NCI-H82 treated with DMSO at 0.1 percent for 48 hours (cell line): ENCODE data around the gene TREX2.

ENCODE experiments used
- DNase-seq: peaks from one replicate; lab custom pipeline; 2025; ENCODE audit not compliant: unreplicated experiment; lab: John Stamatoyannopoulos, UW

TREX2 gene, protein sequence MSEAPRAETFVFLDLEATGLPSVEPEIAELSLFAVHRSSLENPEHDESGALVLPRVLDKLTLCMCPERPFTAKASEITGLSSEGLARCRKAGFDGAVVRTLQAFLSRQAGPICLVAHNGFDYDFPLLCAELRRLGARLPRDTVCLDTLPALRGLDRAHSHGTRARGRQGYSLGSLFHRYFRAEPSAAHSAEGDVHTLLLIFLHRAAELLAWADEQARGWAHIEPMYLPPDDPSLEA

DNA sequence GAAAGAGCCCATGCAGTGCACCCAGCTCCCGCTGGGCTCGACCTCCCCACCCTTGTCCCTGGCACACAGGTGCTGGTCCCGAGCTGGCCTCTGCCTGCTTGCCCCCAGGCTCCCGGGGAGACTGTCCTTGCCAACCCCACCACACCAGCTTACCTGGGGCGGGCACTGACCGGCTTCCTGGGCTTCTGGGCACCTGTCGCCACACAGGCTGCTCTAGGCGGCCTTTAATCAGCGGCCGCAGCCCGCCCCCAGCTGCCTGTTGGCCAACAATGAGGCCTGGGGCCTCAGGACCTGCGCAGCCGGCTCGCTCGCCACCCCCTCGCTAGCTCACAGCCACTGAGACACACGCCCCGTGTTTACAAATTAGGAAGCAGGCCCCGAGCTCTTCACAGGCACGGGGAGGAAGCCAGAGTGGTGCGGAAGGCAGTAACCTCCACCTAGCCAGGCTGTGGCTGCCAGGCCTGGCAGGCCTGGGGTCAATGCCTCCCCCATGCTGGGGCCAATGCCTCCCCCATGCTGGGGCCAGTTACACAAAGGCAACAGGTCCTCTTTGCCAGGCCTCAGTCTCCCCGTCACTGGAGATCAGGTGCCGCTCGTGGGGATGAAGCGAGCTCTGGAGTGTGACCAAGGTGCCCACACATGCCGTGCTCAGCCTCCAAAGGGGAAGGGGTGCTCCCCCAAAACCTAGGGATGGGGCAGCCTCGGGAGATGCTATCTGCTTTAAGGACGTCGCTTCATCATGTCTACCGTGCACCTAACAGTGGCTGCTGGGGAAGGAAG, at the start of gene TREX2:
TSS of gene TREX2 (minus strand) at position 201 of the 780 bp plus-strand sequence. CDS start 626 bp downstream, outside the sequence.
- DNase-seq: no peak

DNA sequence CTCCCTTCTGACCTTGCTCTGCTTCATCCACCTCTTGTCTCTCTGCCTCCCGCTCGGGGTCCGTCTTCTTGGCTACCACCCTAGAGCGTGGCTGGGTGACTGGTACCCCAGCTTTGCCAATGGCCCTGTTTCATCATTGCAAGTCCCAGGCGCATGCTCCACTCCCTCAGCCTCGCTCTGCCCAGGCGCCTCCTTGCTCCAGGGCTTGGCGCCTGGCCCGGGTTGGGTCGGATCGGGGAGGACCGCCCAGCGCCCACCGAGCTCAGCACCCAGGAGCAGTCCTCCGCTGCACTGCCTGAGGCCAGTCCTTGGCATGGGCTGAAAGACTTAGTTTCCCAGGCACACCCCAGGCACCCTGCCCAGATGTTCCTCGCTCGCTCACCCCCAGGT, 49.5 kb upstream of the TREX2 start:
- DNase-seq: no peak

DNA sequence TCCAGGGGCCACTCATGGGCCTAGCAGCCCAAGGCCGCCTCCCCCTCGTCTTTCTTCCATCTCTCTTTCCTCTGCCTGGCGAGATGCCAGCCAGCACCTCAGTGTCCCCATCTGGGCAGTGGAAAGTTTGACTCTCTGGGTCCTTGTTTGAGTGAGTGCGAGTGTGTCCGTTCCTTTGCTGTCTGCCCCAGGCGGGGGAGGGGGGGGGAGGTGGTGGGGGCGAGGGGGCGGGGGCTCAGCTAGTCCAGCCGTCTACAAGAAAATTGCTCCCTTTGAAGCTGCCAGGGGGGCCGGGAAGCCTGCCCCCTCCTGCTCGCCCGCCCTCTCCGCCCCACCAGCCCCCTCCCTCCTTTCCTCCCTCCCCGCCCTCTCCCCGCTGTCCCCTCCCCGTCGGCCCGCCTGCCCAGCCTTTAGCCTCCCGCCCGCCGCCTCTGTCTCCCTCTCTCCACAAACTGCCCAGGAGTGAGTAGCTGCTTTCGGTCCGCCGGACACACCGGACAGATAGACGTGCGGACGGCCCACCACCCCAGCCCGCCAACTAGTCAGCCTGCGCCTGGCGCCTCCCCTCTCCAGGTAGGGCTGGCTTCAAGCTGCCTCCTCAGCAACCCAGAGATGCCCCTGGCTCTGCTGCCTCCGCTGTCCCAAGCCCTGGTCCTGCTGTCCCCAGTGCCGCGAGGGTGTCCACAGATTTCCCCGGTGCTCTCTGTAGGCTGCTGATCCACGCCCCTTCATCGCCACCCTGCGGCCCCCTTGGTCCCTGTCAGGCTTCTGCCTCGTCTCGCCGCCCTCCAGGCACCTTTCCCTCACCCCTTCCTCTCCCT, 48.9 kb upstream of the TREX2 start, which contains the start of gene BGN:
TSS of gene BGN (plus strand) at position 440 of the 821 bp plus-strand sequence. CDS start 9,652 bp downstream, outside the sequence.
- no peak for DNase-seq

DNA sequence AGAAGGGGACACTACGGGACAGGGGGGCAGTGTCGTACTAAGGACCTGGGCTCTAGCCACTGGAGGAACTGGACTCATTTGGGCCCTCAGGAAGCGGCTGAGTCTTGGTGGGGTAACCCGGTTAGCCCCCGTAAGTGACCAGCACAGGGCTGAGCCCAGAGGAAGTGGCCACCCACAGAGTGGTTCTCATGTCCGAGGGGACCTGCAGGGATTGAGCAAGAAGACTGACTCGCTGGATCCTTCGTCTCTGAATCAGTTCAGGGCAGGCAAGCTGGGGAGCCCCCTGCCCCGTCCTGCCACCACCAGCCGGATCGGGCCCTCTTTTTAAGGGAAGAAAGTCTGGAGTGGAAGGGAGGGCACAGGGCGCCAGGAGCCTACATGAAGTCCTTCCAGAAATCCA, 48.2 kb upstream of the TREX2 start:
- no peak for DNase-seq

DNA sequence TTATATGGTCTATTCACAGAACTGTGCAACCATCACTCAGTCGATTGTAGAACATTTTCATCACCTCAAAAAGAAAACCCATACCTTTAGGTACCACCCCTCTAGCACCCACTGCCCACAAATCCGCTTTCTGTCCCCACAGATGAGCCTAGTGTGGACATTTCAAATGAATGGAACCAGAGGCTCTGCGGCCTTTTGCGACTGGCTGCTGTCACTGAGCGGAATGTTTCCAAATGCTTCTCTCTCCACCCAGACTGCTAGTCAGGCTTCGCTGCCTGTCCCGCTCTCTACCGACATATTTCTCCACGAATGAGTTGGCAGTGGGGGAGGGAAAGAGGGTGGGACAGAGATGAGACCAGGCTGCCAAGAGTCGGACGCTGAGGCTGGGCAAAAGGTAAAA, 47.2 kb upstream of the TREX2 start:
- no peak for DNase-seq

DNA sequence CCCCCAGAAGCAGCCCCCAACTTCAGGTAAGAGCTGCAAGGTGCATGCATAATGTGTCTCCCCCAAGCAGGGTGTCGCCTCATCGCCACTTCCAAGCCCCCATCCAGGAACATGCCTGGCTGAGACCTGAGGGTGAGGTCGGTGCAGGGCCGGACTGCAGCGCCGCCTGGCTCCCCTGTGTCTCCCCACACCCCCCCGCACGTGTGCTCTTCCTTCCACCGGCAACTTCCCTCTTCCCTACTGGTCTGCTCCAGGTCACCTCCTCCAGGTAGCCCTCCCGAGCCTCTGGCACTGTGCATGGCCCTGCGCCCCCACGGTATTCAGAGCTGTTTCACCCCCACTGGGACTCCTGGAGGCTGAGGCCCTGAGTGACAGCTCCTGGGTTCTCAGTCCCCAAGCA, 46.7 kb upstream of the TREX2 start:
- no peak for DNase-seq

DNA sequence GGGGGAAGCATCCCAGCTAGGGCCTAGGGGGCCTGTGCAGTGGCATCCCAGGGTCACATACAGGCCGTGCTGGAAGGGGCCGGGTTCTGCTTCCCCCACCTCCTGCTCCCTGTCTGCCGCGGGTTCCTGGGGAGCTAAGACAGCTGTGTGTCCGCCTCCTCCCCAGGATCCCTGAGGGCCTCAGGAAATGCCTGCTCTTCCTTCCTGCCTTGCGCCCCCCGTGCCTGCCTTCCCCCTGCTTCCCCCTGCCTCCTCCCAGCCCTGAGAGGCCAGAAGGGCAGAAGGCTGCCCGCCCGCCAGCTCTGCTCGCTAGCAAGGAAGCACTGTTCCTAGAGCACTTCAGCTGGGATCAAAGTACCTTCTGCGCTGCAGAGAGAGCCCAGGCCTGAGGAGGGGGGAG, 46.1 kb upstream of the TREX2 start:
- no peak for DNase-seq

DNA sequence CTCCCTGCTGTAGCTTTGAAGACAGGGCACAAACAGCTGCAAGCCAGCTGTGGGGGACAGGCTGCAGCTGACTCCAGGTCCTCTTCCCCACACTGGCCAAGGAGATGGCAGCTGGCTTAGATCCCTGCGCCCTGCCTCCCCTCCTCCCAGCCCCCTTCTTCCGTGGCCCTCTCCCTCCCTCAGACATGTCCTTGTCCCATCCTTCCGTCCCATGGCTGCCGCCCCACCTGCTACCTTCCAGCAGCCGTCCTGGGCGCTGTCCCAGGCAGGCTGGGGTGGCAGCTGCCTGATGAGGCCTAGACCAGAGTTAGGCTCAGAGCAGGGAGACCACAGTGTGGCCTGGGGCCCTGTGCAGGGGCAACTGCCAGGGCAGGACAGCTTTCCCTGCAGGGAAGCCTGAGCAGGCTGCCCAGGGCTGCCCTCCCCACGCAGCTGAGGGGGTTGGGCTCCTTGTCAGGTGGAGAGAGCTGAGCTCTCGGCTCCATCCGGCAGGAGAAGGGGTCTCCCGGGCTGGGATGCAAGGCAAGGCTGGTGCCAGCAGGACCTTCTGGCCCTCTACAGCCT, 45.6 kb upstream of the TREX2 start:
- DNase-seq: no peak

DNA sequence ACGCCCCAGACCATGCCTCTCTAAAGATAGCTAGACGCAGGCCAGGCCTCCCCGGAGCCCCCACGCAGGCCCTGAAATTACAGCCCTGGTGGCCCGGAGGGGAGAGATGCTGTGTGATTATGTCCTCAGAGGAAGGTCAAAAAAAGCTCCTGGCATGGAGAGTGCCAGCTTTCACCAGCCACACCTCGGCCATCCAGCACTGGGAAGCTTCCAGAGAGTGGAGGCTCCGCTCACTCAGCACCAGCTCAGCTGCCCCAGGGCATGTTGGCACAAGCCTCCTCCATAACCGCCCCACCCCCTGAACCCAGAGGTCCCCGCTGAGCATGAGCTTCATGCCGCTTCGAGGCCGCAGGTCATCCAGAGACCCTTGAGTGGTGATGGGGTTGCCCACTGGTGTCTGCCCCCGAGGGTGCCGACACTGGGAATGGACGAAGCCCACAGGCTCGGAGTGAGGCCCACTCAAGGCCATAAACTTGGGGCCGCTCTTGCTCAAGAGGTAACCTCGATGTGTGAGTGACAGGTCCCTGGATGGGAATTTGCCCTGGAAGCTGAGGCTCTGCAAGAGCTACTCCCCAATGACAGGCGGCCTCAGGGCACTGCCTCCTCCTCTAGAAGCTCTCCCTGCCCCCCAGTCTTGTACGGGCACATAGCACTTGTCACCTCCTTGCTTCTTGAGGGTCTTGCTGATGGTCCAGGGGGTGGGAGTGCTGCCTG, 44.5 kb upstream of the TREX2 start:
- no peak for DNase-seq

DNA sequence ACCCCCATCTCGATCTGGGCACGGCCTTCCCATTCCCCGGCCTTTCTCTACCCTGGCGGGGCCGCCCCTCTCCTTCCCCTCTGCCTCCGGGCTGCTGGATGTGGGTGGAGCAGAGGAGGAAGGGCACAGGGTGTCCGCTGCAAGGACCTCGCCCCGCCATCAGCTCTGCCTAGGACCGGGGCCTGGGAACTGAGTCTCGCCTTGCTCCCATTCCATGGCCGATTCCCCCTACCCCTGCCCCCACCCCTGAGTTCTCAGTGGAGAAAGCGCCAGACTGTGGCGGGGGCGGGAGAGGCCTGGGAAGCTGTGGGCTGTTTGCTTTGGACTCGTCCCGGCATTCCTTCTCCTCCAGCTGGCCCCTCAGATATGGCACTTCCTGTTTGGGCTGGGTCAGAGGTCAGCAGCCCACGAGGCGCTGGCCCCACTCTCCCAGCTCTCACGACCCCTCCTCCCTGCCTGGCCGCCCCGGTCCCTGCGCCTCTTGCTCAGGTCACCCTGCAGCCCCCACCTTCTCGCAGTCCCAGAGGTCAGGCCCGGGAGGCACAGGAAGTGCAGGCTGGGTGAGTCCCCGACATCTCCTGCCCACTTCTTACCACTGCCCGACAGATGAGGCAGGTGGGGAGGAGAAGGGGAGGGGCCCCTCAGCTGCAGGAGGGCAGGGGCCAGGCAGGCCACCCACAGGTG, 42.5 kb upstream of the TREX2 start:
- DNase-seq: no peak

DNA sequence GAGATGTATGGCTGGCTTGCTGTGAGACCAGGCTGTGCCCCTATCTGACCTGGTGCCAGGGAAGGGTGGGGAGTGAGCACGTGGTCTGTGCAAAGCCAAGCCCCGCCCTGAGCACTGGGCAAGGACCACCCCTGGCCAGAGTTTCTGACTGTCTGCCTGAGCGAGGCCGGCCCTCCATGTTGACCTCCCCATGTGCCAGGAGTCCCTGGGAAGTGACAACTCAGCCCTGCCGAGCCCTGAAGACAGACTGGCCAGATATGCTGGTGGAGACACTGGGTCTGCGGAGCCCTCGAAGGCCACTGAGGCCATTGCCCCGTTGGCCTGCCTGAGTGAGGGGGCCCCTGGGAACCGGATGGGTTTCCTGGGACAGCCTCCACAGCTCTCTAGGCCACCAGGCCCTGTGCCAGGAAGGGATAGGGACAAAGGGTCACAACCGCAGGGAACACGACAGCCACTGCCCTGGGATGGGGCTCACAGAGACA, 41.8 kb upstream of the TREX2 start:
- DNase-seq: no peak

DNA sequence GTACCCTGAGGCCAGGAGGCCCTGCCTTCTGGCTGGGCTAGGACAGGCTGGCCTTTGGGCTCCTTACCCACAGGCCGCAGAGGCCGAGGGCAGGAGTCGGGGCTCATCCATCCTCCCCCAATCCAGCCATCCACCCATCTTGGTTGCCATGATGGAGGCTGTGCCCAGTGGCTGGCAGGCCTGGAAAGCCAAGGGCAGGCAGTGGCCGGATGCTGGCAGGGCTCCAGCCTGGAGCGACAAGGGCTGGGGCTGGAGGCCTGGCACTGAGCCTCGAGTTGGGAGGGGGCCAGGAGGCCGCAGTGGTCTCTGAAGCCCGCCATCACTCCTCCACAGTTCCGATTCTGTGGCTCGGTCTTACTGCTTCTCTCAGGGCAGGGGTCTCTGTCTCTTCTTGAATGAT, 40.3 kb upstream of the TREX2 start:
- DNase-seq: no peak

DNA sequence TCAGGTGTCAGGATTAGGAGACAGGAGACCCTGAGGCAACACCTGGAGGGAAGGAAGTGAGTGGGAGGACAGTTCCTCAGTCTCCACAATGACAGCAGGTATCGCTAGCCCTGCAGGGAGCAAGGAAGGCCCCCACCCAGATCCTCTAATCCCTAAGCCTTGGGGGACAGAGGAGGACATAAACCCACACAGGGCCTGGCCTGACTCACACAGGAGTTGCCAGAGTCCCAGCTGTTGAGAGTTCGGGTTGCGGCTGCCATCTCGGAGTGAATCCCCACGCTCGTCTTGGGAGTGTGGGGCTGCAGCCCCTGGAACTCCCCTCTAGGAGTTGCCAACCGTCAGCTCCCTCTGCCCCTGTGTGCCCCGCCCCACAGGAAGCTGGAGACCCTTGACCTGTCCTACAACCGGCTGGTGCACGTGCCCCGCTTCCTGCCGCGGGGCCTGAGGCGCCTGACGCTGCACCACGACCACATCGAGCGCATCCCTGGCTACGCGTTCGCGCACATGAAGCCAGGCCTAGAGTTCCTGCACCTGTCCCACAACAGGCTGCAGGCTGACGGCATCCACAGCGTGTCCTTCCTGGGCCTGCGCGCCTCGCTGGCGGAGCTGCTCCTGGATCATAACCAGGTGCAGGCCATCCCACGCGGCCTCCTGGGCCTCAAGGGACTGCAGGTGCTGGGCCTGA, 39.7 kb upstream of the TREX2 start:
- DNase-seq: no peak

DNA sequence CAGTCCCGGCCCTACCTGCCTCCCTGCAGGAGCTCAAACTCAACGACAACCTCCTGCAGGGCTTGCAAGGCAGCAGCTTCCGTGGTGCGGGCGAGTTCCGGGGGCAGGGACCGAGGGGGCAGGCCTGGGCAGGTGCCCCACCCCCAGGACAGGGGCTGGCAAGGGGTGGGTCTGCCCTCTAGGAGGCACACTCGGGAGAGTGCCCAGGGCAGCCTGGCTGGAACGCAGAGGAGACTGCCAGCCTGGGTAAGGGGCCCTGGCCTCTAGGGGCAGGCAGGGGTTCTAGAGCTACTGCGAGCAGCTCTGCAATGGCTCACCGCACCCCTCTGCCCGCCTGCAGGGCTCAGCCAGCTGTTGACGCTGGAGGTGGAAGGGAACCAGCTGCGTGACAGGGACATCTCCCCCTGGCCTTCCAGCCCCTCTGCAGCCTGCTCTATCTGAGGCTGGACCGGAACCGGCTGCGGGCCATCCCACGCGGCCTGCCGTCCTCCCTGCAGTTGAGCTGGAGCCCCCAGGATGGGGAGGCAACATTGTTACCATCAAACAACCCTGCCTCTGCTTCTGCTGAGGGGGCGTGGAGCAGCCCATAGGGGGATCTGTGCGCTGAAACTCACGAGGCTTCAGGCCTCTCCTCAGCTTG, 36.6 kb upstream of the TREX2 start:
- DNase-seq: no peak

DNA sequence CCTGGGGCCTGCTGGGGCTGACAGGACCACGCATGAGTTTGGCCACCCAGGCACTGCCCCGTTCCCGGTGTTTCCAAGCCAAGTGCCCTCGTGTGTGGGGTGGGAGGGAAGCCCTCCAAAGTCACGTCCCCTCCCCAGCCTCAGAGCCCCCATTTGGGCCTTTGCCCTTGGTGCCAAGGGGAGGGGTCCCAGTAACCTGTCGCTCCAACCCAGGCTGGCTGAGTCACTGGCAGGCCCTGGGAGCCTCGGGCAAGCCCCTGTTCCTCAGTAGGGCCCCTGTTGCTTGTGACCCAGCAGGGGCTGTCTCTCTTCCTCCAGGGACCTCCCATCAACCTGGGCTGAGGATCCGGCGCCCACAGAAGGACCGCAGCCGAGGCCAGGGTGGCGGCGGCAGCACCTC, 35.2 kb upstream of the TREX2 start:
- no peak for DNase-seq

DNA sequence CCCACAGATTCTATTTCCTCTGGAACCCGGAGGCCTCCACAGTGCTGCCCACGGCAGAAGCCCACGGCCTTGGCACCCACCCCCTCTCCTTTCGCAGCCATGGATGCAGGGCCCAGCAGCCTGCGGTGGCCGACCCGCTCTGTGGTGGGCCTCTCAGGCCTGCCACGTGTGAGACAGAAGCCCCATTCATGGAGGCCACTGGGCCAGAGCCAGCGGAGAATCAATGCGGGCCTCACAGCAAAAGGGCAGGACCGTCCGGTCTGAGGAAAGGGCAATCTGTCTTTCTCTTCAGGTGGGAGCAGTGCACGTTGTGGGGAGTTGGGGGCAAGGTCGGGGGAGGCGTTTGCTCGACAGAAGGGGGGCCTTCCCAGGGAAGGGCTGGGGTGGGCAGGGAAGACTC, 32.9 kb upstream of the TREX2 start:
- no peak for DNase-seq

DNA sequence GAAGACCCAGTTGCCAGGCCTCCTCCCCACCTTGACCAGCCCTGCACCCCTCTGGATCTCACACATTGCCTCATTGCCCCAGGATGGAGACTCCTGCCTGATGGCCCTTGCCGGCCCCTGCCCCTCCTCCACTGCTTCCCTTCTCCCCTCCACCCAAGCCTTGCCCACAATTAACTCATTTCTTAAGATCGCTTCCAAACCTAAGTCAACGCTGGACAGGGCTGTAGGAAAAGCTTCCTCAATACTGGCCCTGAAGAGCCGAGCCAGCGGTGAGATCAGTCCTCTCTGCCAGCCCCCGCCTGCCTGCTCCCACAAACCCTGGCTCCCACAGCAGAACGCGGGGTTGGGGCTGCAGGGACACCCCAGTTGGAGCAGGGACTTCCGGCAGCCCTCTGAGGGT, 32.0 kb upstream of the TREX2 start:
- no peak for DNase-seq

DNA sequence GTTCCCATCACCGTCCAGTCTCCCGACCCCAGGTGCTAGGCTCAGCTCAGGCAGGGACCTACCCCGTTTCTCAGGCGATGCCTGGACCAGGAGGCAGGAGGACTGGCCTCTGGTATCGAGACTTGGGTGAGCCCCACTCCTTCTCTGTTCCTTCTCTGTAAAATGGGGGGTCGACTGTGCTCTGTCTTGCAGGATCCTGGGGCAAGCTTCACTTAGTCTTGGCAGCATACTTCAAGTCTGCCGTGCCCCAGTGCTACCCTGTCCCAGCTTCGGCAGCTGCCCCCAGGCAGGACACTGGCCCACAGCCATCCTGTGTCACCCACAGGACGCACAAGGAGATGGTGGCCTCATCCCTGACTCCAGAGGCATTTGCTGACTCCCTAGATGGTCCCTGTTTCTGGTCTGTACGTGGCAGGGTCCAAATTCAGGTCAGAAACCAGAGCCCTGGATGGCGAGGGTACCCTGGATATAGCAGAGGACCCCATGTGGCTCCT, 31.6 kb upstream of the TREX2 start:
- DNase-seq: no peak
